Heart left ventricle (tissue), 13 donors: ENCODE results near the gene UBAP1L.

Experiments used
- POLR2A ChIP-seq, 2 donors: fragments of 450-650 bp; IDR thresholded peaks; one replicate each; pipeline ENCODE4 v1.6.1; 2017; ENCODE audit warnings: antibody characterized with exemption in 2 of 2, mild to moderate bottlenecking in 2 of 2, moderate library complexity in 2 of 2
- TF ChIP-seq, protein P1 (sequence below), 12 donors: fragments of 200-600 bp; sonication (generic) in 4 of 12; IDR thresholded peaks; one replicate each; pipeline versions ENCODE4 v1.5.0 to v1.8.0; 2018 to 2022; ENCODE audit warnings: antibody characterized with exemption in 12 of 12, mild to moderate bottlenecking in 5 of 12
- donor health status: ischemic (EF 13 %, LVEDD 7.1; RV severe dilation, severe dysfunction).
- donor health status: DM: no; HTN: yes; CAD: no.
- donor health status: DM: no; HTN: no; CAD: no.
- donor health status: ischemic (EF 25% LVEDD 6.9; RV normal size, moderate dysfunction).
- donor health status: ischemic (EF 25% LVEDD 5.7; RV mildly dilated, moderate dysfunction).
- donor health status: ischemic (EF 35%, LVEDD 5.7; RV mildly dilated, moderate dysfunction).
- donor health status: nonischemic (EF 11% LVEDD 7.7; RV severe dilation, severe dysfunction).
- donor health status: DM: yes; HTN: yes; CAD: no.
- donor health status: PGD.
- donor health status: ischemic (EF 29% LVEDD 5.4; RV normal size, mild dysfunction).
- donor health status: nonischemic (EF 23%, LVEDD 6.1; RV moderate dilation, normal function).

DNA sequence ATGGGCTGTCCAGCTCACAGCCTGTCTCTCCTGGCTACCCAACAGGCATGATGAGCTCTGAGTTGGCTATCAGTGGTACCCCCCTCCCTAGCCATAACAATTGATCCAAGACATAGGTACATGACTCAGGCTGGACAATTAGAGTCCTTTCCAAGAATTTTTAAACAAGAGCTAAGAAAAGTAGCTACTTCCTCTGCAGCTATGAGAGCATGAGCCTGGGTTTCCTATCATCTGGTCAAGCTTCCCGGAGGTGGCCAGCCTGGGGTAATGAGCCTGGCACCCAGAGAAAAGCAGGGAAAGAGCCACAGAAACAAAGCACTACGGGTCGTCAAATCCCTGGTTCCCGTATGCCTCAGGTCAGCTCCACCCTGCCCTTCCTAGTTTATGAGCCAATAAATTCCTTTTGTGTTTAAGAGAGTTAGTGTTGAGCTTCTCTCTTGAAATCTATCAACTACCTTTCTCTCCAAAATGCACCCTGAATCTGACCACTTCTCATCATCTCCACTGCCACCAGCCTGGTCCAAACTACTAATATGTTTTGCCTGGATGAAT lies 72.1 kb downstream of the UBAP1L start:
- TF ChIP-seq, protein P1, sequence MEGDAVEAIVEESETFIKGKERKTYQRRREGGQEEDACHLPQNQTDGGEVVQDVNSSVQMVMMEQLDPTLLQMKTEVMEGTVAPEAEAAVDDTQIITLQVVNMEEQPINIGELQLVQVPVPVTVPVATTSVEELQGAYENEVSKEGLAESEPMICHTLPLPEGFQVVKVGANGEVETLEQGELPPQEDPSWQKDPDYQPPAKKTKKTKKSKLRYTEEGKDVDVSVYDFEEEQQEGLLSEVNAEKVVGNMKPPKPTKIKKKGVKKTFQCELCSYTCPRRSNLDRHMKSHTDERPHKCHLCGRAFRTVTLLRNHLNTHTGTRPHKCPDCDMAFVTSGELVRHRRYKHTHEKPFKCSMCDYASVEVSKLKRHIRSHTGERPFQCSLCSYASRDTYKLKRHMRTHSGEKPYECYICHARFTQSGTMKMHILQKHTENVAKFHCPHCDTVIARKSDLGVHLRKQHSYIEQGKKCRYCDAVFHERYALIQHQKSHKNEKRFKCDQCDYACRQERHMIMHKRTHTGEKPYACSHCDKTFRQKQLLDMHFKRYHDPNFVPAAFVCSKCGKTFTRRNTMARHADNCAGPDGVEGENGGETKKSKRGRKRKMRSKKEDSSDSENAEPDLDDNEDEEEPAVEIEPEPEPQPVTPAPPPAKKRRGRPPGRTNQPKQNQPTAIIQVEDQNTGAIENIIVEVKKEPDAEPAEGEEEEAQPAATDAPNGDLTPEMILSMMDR (IDR thresholded peaks at IDR 0.05) = no peak
- no peak for TF ChIP-seq POLR2A (IDR thresholded peaks at IDR 0.05)
